ENCODE data around the gene CAMTA1. TPM values are rescaled to one million over a fixed set of nuclear protein-coding genes. Genes with fewer than 3 reads are reported as not detected.
"Not testable (repeated sequence)": the region's sequence is repeated elsewhere in the genome, so short reads cannot be mapped to it uniquely, and the experiment has no call there.

CAMTA1 gene
- total and polyA plus RNA-seq, 4 donors, result 48.1 to 140 (median 52.3) TPM

DNA sequence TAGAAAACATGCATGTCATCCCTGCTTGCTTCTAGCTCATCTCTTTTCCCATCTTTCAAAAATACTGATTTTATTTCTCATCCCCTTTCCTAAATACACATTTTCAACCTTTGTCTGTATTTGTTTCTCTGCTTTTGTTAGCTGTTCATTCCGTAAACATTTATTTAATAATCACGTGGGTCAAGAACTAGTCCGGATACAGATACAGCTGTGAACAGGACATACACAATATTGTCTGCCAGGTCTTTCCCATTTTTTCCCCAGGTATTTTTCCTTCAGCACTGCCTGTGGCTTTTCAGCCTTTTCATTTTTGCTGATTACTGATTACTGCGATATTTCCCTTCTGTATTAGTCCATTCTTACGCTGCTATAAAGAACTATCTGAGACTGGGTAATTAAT is 1004.6 kb downstream of the CAMTA1 start:
- Histone ChIP-seq H3K27ac (ENCODE audit: low read depth in 1 of 2, low read length in 1 of 2) (no peak overlapping the region), H3K4me3 (no peak overlapping the region), H3K4me1 (ENCODE audit: control insufficient read depth in 5 of 5, insufficient read depth in 5 of 5, low read length in 5 of 5) (no peaks in the 10 kb centered on the region), H3K27me3 (ENCODE audit: control insufficient read depth in 3 of 3, insufficient read depth in 3 of 3, low read length in 2 of 3) (no peaks in the 10 kb centered on the region), H3K9ac (ENCODE audit: insufficient read depth in 1 of 2, low read length in 2 of 2) (no peak overlapping the region), H3K36me3 (ENCODE audit: control insufficient read depth in 4 of 4, insufficient read depth in 4 of 4, low read length in 4 of 4) (peaks cover 12 to 23% (median 18%) of the 10 kb centered on the region in 4 donors), H3K9me3 (ENCODE audit: control insufficient read depth in 4 of 4, insufficient read depth in 3 of 4, low read length in 3 of 4) (peaks cover 0 to 9% (median 1%) of the 10 kb centered on the region in 4 donors)
- ATAC-seq (ENCODE audit: insufficient read depth, low FRiP score), result no peak
- 78 to 85% methylated on average over 5 of the region's 5 CpGs for WGBS, 2 donors
- TF ChIP-seq, protein P1, sequence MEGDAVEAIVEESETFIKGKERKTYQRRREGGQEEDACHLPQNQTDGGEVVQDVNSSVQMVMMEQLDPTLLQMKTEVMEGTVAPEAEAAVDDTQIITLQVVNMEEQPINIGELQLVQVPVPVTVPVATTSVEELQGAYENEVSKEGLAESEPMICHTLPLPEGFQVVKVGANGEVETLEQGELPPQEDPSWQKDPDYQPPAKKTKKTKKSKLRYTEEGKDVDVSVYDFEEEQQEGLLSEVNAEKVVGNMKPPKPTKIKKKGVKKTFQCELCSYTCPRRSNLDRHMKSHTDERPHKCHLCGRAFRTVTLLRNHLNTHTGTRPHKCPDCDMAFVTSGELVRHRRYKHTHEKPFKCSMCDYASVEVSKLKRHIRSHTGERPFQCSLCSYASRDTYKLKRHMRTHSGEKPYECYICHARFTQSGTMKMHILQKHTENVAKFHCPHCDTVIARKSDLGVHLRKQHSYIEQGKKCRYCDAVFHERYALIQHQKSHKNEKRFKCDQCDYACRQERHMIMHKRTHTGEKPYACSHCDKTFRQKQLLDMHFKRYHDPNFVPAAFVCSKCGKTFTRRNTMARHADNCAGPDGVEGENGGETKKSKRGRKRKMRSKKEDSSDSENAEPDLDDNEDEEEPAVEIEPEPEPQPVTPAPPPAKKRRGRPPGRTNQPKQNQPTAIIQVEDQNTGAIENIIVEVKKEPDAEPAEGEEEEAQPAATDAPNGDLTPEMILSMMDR (IDR thresholded peaks at IDR 0.05; ENCODE audit: control extremely low read depth, extremely low read depth), result no peak
- no peak for DNase-seq

DNA sequence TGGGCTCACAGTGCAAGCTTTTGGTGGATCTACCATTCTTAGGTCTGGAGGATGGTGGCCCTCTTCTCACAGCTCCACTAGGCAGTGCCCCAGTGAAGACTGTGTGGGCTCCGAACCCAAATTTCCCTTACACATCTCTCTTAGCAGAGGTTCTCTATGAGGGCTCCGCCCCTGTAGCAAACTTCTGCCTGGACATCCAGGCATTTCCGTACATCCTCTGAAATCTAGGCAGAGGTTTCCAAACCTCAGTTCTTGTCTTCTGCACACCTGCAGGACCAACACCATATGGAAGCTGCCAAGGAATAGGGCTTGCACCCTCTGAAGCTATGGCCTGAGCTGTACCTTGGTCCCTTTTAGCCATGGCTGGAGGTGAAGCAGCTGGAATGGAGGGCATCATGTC is 1005.8 kb downstream of the CAMTA1 start:
- H3K9me3 ChIP-seq (ENCODE audit: control insufficient read depth in 4 of 4, insufficient read depth in 3 of 4, low read length in 3 of 4); H3K4me1 ChIP-seq (ENCODE audit: control insufficient read depth in 5 of 5, insufficient read depth in 5 of 5, low read length in 5 of 5); H3K27me3 ChIP-seq (ENCODE audit: control insufficient read depth in 3 of 3, insufficient read depth in 3 of 3, low read length in 2 of 3); H3K27ac ChIP-seq (ENCODE audit: low read depth in 1 of 2, low read length in 1 of 2); ATAC-seq (ENCODE audit: insufficient read depth, low FRiP score); DNase-seq; H3K4me3 ChIP-seq; H3K9ac ChIP-seq (ENCODE audit: insufficient read depth in 1 of 2, low read length in 2 of 2): not testable (repeated sequence)
- H3K36me3 ChIP-seq (ENCODE audit: control insufficient read depth in 4 of 4, insufficient read depth in 4 of 4, low read length in 4 of 4), result peaks cover 18 to 24% (median 21%) of the 10 kb centered on the region in 4 donors
- WGBS, 2 donors, result 95% methylated on average over 3 of the region's 3 CpGs

DNA sequence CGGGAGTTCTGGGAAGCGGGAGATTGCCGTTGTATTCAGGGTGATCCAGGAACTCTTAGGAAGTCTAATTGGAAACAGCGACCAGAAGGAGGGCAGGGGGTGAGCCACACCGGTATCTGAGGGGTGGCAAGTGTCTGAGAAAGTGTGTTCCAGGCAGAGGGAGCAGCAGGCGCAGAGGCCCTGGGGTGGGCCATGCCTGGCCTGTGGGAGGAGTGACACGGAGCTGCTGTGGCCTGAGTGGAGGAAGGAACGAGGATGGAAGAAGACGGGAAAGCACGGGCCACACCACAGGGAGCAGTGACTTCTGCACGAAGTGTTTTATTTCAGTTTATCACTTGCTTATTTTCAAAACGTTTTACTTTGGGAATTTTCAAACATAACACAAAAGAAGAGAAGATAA is 1010.2 kb downstream of the CAMTA1 start:
- DNase-seq, result no peak

DNA sequence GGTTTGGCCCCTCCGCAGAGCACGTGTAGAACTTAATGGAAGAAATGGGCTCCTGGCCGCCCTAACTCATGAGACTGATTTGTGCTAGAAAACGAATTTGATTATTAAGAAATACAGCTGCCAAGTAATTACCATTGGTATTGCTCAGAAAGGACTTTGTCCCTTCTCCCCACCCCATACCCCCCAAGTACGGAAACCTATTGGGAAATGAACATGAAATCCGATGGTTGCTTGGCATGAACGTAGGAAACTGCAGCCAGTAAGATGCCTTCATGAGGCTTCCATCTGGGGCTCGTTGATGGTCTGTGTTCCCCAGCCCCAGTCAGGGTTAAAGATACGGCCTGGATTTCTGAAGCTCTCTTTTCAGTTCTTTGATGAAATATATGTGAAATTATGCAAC is 1020.2 kb downstream of the CAMTA1 start:
- H3K36me3 ChIP-seq (ENCODE audit: control insufficient read depth in 4 of 4, insufficient read depth in 4 of 4, low read length in 4 of 4), result peaks cover 0 to 36% (median 23%) of the 10 kb centered on the region in 4 donors
- ATAC-seq (ENCODE audit: insufficient read depth, low FRiP score), result no peak
- WGBS, 2 donors, result 94 to 95% methylated on average over 9 of the region's 9 CpGs

More for the DNA sequence above, 1010.2 kb downstream of the CAMTA1 start:
- TF ChIP-seq, protein P1 (IDR thresholded peaks at IDR 0.05; ENCODE audit: control extremely low read depth, extremely low read depth), result no peak
- ATAC-seq (ENCODE audit: insufficient read depth, low FRiP score), result no peak
- no peaks in the 10 kb centered on the region for H3K27me3 ChIP-seq (ENCODE audit: control insufficient read depth in 3 of 3, insufficient read depth in 3 of 3, low read length in 2 of 3)
- H3K9ac ChIP-seq (ENCODE audit: insufficient read depth in 1 of 2, low read length in 2 of 2), result no peak overlapping the region
- no peaks in the 10 kb centered on the region for H3K4me1 ChIP-seq (ENCODE audit: control insufficient read depth in 5 of 5, insufficient read depth in 5 of 5, low read length in 5 of 5)
- 86 to 90% methylated on average over 12 of the region's 12 CpGs for WGBS, 2 donors
- H3K27ac ChIP-seq (ENCODE audit: low read depth in 1 of 2, low read length in 1 of 2), result no peak overlapping the region
- peaks cover 0 to 8% (median 3%) of the 10 kb centered on the region in 4 donors for H3K9me3 ChIP-seq (ENCODE audit: control insufficient read depth in 4 of 4, insufficient read depth in 3 of 4, low read length in 3 of 4)
- peaks cover 8 to 27% (median 18%) of the 10 kb centered on the region in 4 donors for H3K36me3 ChIP-seq (ENCODE audit: control insufficient read depth in 4 of 4, insufficient read depth in 4 of 4, low read length in 4 of 4)
- no peak overlapping the region for H3K4me3 ChIP-seq

More for the DNA sequence above, 1020.2 kb downstream of the CAMTA1 start:
- Histone ChIP-seq H3K27me3 (ENCODE audit: control insufficient read depth in 3 of 3, insufficient read depth in 3 of 3, low read length in 2 of 3) (no peaks in the 10 kb centered on the region), H3K27ac (ENCODE audit: low read depth in 1 of 2, low read length in 1 of 2) (no peak overlapping the region), H3K9ac (ENCODE audit: insufficient read depth in 1 of 2, low read length in 2 of 2) (no peak overlapping the region), H3K4me1 (ENCODE audit: control insufficient read depth in 5 of 5, insufficient read depth in 5 of 5, low read length in 5 of 5) (no peaks in the 10 kb centered on the region), H3K4me3 (no peak overlapping the region), H3K9me3 (ENCODE audit: control insufficient read depth in 4 of 4, insufficient read depth in 3 of 4, low read length in 3 of 4) (no peaks in the 10 kb centered on the region)
- TF ChIP-seq, protein P1 (IDR thresholded peaks at IDR 0.05; ENCODE audit: control extremely low read depth, extremely low read depth), result no peak
- no peak for DNase-seq

All from lung (tissue), 12 donors.